Measurements from ENCODE around the gene LAMA2.
A peak's percentile ranks its signal among the peaks of the same experiment; 100 is the strongest.
"Not testable (repeated sequence)": the region's sequence is repeated elsewhere in the genome, so short reads cannot be mapped to it uniquely, and the experiment has no call there.

Gene LAMA2

GRCh38 chr6:129130959-129131681, 248.2 kb downstream of the LAMA2 start:
- DNase-seq, result no peak

DNA sequence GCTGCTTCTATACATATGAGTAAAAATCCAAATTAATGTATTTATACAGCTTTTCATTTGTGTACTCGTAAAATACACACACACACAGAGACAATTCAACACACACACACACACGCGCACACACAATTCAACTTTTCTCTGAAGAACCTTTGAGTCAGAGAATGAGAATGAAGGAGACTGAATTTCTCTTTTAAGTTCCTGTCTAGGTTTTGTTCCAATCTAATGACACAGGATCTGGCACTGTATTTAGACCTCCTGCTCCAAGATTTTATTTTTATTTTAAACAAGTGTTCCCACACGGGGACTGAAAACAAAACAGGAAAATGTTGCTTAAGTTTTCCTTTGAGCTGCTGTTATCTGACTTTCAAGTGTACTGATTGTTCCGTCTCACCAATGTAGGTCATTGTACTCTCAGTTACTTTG, 250.8 kb downstream of the LAMA2 start:
- no peak for DNase-seq

GRCh38 chr6:129134535-129134934, 251.6 kb downstream of the LAMA2 start:
- no peak for DNase-seq

DNA sequence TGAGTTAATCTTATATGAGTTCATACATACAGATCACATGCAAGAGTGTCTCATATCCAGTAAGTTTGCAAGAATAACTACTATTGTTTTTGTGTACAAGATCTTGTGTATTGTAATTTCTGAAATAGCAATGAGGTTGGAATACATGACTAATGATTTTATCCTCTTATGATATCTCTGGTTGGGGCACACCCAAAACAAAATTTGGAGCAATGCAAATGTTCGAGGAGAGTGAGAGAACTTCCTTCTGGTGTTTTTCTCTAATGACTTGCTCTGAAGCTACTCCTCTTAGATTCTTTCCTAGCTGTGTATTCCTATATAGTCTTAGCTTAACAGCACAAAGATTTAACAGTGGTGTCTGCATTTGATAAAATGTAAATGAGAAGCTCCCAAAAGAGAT, 252.5 kb downstream of the LAMA2 start:
- DNase-seq, result no peak

GRCh38 chr6:129136751-129137150, 253.8 kb downstream of the LAMA2 start:
- DNase-seq, result no peak

DNA sequence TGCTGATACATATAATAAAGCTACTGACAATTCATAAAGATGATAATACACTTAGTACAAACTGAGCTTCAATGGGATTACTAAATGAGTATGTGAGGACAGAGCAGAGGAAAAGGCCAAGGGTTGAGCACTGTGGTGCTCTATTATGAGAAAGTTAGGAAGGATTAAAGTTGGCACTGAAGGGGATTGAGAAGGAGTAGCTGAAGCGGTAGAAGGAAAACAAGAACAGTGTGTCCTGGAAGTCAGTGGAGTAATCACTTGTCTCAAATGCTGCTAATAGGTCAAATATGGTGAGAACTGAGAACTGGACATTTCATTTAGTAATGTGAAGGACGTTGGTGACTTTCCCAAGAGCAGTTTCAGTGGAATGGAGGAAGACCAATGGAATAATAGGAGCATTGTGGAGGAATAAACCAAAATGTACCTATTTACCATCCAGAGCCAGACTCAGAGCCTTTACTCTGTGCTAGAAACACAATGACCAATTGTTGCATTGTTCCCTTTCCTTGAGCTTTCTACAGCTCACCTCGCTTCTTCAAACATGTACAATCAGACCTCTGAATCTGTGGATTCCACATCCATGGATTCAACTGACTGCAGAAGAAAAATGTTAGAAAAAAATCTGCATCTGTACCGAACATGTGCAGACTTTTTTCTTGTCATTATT, 255.9 kb downstream of the LAMA2 start:
- DNase-seq, result no peak

- no peak for DNase-seq
These were observed 257.6 kb downstream of the LAMA2 start for GRCh38 chr6:129140526-129140925.

DNA sequence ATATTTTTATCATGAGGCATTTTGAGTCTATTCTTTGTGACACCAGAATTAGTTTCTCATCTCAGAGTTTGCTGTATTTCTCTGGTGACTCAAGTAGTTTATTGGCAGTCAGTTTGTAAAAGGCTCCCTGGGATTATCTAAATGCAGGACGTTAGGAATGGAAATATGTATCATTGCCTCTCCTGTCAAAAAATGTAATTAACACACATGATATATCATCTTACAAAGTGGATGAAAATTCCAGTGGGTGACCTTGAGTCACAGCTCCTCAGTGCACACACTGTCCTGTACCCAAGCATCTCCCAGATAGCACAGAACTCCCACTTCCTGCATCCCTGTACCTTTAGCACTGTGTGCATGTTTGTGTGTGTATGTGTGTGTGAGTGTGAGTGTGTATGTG, 258.6 kb downstream of the LAMA2 start:
- DNase-seq, result no peak

- peak; percentile 14 for DNase-seq
These were observed 264.0 kb downstream of the LAMA2 start for GRCh38 chr6:129146902-129147301.

DNA sequence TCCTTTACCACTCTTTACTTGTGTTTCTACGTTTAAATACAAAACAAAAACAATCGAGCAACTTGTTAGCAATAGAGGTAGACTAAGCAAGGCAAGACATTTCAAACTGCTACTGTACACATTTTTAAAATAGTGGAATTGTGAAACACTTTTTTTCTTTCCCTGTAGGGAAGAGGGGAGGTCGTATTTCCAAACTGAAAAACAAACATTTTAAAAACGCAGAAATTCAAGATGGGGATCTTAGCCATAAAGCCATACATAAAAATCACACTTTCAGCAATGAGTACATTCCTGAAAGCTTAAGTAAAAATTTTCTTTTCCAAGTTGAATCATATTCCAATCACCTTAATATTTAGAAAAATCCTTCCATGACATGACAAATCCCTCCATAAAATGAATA, 267.6 kb downstream of the LAMA2 start:
- no peak for DNase-seq

DNA sequence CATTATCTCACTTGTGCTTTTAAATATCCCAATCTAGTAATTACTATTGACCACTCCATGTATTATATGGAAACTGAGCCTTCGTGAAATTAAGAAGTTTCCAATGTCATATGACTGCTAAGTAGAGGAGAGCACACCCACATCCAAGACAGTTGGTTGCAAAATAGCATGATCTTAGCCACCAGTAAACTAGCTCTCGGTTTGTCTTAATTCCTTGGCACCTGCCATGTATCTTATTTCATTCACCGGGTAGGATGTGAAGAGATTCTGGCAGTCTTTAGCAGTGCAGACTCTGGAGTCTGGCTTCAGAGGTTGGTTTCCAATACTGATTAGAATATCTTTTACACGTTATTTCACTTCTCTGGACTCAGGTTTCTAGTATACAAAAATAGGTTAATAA, 270.3 kb downstream of the LAMA2 start:
- no peak for DNase-seq

DNA sequence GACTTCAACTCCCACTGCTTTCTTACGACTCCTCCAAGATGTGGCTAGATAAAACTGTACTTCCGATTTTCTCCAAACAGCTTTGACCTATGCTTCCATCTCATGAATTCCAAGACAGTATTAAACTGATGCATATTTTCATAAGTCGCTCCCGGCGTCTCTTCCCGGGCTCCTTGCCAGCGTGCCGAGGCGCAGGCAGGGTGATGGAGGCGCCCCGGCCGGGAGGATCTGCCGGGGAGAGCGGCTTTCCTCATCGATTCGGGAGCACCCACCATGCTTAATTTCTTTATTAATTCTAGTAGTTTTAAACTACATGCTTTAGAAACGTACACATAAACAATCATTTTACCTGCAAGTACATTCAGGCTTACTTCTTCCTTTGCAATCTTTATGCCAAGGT, 276.3 kb downstream of the LAMA2 start:
- DNase-seq, result not testable (repeated sequence)

GRCh38 chr6:129162605-129163004, 279.7 kb downstream of the LAMA2 start:
- no peak for DNase-seq

DNA sequence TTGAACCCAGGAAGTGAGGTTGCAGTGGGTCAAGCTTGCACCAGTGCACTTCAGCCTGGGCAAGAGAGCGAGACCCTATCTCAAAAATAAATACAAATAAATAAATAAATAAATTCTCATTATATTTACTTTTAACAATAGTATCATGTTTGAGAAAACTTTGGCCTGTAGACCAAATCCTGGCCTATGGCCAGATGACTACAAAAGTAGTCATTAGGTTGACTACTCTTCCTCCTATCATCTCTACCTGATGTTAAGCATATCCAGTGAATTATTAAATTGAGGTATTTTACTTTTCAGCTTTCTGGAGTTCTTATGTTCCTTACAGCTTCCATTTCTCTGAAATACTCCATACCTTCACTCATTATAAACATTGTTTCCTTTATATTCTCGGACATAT, 280.6 kb downstream of the LAMA2 start:
- no peak for DNase-seq

DNA sequence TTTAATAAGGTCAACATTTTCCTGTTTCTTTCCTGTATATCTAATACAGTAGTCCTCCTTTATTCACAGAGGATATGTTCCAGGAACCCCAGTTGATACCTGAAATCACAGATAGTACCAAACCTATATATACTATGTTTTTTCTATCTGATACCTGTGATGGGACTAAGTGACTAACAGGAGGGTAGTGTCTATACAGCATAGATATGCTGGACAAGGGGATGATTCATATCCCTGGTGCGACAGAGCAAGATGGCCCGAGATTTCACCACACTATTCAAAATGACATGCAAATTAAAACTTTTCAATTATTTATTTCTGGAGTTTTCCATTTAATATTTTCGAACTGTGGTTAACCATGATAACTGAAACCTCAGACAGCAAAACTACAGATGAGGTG, 281.1 kb downstream of the LAMA2 start:
- no peak for DNase-seq

GRCh38 chr6:129172279-129172995, 289.5 kb downstream of the LAMA2 start:
- not testable (repeated sequence) for DNase-seq

- no peak for DNase-seq
These were observed 292.1 kb downstream of the LAMA2 start for GRCh38 chr6:129175066-129175465.

DNA sequence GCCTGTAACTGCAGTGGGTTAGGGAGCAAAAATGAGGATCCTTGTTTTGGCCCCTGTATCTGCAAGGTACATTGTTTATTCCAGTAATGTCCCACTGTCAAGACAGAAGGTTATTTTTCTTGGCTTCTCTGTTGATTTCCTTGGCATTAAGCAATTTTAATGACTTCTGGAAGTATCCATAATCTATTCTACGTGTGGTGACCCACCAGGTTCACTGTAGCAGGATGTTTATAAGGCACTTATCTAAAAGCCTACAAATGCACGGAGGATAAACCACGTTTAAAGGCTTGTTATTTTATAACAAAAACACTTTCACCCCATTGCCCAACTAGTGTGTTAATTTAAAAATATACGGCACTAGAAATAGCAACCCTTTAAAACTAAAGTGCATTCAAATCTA, 294.9 kb downstream of the LAMA2 start:
- DNase-seq, result no peak

DNA sequence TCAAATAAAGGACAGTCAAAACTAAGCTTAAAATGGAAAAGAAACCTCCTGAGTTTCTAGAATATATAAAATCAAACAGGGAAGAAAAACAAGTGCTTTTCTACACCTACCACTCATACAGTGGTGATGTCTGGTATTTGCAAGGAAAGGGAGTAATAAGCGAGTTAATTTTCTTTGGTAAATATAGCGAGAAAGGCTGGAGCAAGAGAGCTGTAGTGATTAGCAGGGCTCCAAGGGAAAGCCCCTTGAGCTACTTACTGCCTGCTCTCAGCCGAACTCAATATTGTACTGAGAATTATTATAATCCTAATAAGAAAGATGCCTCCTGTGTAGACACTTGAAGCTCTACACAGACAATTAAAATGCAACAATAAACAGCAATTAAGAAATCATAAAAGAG, 296.3 kb downstream of the LAMA2 start:
- DNase-seq, result no peak

- DNase-seq, result no peak
These were observed 298.1 kb downstream of the LAMA2 start for GRCh38 chr6:129181001-129181400.

DNA sequence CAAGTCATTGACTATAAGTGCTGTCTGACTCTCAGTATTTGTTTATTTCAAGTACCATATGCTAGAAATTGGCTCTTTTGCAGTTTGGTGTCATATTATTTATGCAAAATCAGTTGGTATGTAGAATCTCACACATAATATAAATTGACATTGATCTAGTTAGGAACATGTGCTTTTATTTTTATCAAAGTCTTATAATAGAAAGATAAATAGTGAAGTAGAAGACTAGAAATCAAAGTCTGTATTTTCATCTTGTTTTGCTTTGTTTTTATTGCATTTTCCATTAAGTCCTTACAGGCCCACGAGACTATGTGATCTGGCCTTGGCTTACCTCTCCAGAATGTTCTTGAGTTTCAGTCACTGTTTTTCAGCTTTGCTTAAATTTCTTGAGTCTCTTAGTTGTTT, 300.3 kb downstream of the LAMA2 start:
- no peak for DNase-seq

- no peak for DNase-seq
These were observed 300.9 kb downstream of the LAMA2 start for GRCh38 chr6:129183681-129184301.

- DNase-seq, result no peak
These were observed 301.4 kb downstream of the LAMA2 start for GRCh38 chr6:129184324-129184723.

All from NCI-H146 (cell line).